KOPT-K1 (cell line): ENCODE measurements around the gene KITLG.
"Not testable (repeated sequence)": the region's sequence is repeated elsewhere in the genome, so short reads cannot be mapped to it uniquely, and the experiment has no call there.

Experiments used
- H3K27ac ChIP-seq: fragments of 200-600 bp; sonication (generic); 2 replicates; pipeline ENCODE4 v1.5.1; 2016; ENCODE audit warnings: antibody characterized with exemption, mild to moderate bottlenecking, low read depth, low read length; ENCODE audit not compliant: poor library complexity, severe bottlenecking
- H3K36me3 ChIP-seq: fragments of 200-600 bp; sonication (generic); 2 replicates; pipeline ENCODE4 v1.5.1; 2017; ENCODE audit warnings: antibody characterized with exemption, mild to moderate bottlenecking, low read length, moderate library complexity; ENCODE audit not compliant: insufficient read depth
- H3K9me3 ChIP-seq: fragments of 200-600 bp; sonication (generic); 2 replicates; pipeline ENCODE4 v1.5.1; 2017; ENCODE audit warnings: antibody characterized with exemption, low read length, mild to moderate bottlenecking; ENCODE audit not compliant: insufficient read depth, poor library complexity, severe bottlenecking

Gene KITLG

DNA sequence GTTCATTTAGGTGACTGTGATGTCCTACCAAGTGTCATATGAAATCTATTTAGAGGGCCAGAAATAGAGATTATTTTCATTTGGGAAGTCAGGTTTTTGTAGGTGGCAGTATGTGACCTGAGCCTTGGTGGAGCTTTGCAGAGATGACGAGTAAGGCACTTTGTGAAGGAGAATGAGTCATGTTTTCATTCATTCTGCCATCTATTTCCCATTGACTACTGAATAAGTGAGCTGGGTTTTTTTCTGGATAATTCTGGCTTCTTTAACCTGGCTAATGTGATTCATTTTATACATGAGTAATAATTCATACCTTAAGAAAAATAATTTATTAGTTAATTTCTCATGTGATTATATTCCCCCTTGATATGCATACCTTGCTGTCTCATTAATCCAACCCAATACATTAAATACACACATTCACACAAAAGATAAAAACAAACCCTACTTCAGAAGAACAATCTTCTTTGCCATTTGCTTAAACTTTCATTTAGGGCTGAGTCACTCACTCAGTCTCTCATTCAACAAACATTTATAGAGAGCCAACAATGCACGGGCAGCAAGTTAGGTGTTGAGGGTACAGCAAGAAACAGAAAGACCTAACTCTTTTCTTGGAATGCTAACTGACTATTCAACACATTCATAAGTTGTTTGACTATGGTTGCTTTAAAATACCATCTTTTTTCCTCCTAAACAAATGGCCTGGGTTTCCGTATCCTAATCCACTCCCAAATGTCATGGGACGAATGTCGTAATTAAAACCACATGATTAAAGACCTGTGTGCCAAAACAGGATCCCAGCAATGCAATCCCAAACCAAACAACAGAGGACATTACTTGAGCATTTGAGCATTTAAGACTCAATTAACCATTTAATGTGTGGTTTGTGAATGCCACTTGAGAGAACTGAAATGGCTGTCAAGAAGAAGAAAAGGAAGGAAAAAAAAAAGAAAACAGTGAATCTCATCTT lies 78.0 kb downstream of the KITLG start:
- Histone ChIP-seq H3K27ac (no peak overlapping the region), H3K9me3 (no peaks in the 10 kb centered on the region), H3K36me3 (no peaks in the 10 kb centered on the region)

DNA sequence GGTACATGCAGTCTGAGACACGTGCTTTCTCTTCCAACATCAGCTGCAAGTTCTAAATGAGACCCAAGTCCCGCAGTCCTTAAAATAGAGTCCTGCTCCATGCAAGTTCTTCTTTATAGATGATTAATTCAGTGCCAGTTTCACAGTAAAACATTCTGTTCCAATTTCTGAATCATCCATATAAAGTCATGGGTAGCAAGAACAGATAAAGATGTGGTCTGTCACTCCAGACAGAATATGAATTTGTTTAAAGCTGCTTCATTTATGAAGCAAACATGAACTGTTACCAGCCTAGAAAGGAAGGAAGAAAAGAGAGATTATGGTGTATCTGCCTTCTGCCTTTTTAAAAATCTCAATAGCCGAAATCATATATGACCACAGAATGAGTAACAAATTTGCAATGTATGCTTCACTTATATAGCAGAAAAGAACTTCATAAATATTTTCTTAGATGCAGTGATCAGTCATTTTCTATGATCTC lies 83.3 kb downstream of the KITLG start:
- no peaks in the 10 kb centered on the region for H3K36me3 ChIP-seq
- H3K27ac ChIP-seq: no peak overlapping the region

DNA sequence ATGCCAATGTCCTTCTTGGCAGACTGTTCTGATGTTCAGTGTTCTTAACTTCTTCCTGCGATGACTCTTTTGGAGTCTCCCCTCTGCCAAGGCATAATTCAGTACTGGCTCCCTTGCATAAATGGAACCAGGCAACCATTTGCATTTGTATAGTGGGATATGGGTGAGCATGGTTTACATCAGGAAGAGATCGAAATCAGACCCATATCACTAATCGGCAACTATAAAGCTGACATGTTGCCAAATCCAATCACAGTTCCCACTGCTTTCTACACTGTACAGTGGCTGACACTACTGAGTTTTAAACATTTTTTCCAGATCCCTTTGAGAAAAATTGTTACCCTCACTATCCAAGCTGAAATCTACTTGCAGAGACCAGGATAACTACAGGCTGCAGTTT lies 83.8 kb downstream of the KITLG start:
- Histone ChIP-seq H3K27ac (no peak overlapping the region), H3K36me3 (no peaks in the 10 kb centered on the region), H3K9me3 (no peaks in the 10 kb centered on the region)

More for the DNA sequence above, 83.3 kb downstream of the KITLG start:
- H3K9me3 ChIP-seq: no peaks in the 10 kb centered on the region

DNA sequence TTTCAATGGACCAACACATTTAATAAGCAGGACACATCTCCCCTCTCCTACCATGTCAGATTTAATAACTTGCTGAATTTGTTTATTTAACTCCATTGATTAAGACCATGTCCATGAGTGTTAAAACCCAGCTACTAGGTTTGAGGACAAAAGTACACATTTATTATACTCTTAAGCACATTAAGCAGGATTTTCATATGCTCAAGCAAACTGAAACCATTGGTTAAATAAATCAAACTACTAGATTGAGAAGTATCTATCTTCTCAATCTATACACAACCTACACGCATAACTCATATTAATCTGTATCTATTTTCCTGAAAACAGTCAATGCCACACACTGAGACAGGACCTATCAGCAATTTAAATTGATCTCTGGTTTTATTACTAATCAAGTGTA lies 85.2 kb downstream of the KITLG start:
- H3K27ac ChIP-seq: no peak overlapping the region
- no peaks in the 10 kb centered on the region for H3K36me3 ChIP-seq

DNA sequence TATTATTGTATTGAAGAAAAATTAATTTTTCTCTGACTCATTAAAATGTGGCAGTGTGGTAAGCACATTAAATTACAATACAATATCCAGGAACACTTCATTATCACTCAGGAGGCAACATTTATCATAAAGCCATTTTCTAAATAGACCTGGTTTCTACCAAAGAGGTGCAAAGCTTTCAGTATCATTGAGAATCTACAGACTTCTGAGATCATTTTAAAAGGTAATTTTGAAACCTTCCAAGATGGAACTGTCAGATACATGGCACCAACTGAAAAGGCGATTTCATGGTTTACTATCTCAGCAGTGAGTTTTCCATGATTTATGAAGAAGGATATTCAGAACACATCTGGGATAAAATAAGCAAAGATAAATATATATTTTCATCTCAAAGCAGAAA lies 85.8 kb downstream of the KITLG start:
- Histone ChIP-seq H3K9me3 (no peaks in the 10 kb centered on the region), H3K36me3 (no peaks in the 10 kb centered on the region), H3K27ac (no peak overlapping the region)

More for the DNA sequence above, 85.2 kb downstream of the KITLG start:
- H3K9me3 ChIP-seq: no peaks in the 10 kb centered on the region

DNA sequence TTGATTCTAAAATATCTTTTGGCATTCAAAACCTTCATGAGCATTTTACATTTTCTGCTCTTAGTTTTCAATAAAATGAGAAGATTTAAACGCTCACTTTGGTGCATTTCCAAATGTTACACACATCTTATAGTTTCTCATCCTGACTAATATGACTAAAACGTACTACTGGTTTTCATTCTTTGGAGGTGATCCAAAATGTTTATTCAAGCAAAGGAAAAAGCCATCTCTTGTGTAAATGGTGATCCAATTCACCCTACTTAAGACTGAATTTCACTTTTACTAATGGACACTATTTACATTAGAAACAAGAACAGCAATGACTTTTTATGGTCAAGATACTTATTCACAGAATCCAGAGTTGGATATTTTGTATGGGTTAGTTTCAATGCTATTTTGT lies 86.6 kb downstream of the KITLG start:
- Histone ChIP-seq H3K36me3 (no peaks in the 10 kb centered on the region), H3K27ac (no peak overlapping the region), H3K9me3 (no peaks in the 10 kb centered on the region)

DNA sequence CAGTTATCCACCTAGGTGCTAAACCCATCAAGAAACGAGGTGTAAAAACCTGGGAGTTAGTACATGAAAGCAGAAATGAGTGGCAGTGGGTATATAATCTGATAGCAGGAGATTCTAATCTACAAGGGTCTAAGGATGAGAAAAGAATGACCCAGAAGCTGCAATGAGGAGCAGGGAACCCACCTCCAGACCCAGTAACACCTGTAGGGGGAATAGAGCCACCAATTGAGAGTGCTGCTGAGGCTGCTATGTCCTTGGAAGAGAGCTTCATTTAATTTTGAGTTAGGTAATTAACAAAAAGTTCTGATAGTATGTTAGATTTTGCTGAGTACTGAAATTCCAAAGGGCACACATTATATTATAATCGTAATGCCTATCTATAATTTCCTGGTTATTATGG lies 89.8 kb downstream of the KITLG start:
- Histone ChIP-seq H3K9me3 (no peaks in the 10 kb centered on the region), H3K36me3 (no peaks in the 10 kb centered on the region), H3K27ac (no peak overlapping the region)

DNA sequence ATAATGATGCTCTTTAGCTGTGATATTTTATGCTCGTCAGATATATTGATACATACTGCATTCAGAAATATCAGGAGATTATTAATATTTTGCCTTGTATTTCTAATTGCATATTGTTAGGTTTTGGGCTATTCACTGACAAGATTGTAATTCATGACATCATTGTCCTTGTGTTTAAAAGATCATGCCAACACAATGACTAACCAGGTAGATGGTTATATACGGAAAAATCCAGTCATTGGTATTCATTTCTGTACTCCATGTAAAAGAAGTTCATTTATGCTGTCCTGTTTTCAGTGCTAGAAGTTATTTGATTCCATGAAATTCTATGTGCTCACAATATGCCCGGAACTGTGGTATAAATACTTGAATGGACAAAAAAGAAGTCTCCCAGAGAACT lies 107.5 kb downstream of the KITLG start:
- Histone ChIP-seq H3K9me3 (no peaks in the 10 kb centered on the region), H3K36me3 (no peaks in the 10 kb centered on the region), H3K27ac (no peak overlapping the region)

DNA sequence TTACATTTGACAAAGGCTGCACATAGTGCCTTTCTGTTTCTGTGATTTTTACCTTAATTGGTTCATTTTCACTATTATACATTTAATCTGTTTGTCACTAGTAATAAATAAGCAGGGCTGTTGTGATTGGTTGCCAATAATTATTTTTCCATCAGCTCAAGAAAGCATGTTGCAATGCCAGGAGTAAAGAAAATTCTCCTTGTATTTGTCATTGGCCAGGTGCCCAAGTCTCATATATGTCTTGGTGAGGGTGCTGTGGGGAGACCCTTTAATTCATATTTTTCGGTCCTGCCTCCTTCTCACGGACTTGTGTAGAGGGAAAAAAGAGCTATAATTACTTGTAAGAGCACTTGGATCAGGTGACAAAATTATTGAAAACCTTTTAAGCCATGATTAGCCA lies 108.0 kb downstream of the KITLG start:
- Histone ChIP-seq H3K27ac (no peak overlapping the region), H3K9me3 (no peaks in the 10 kb centered on the region), H3K36me3 (no peaks in the 10 kb centered on the region)

DNA sequence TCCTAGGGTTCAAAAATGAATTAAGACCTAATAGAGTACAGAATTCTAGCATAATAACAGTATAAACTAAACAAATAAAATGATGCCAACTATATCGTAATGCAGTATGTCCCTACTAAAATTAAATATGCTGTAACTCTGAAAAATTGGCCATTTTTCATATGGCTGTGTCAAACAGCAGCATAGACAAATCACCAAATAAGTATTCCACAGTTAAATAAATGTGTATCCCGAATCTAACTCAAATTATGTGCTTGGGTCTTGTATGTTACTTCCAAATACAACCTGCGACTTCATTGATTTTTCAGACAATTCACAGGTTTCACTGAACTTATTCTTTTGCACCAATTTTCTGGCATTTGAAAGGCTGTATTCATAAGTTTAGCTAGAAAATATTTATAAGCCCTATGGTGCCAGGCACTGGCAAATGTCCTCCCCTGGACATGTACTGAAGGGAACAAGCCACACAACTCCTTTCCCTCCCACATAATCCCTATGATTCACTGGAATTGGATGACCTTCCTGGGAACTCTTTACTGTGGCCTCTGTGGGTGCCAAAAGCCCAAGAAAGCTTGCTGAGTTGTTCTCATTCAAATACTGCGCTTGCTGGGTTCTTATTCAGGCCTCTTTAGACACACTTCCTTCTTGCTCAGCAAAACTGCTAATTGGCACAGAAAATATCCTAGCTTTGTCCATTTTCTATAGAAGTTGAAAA lies 108.8 kb downstream of the KITLG start:
- Histone ChIP-seq H3K36me3 (no peaks in the 10 kb centered on the region), H3K9me3 (no peaks in the 10 kb centered on the region), H3K27ac (no peak overlapping the region)

DNA sequence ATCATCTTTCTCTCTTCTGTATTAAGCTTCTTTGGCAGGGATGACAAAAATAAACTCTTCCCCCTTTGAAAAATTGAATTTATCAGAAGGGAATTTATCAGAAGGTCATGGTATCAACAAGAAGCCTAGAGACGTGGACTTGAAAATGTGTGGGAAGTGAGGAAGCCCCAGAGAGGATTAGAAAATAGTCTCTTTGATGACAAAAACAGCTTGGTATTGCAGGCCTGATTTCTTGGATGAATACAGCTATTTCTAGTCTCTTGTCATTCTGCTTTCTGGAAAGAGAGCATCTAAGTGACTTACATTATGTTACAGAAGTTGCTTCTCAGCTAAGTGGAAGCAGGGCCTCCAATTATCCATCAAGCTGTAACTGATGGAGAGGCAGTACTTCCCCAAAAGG lies 111.1 kb downstream of the KITLG start:
- no peak overlapping the region for H3K27ac ChIP-seq
- no peaks in the 10 kb centered on the region for H3K36me3 ChIP-seq
- no peaks in the 10 kb centered on the region for H3K9me3 ChIP-seq

DNA sequence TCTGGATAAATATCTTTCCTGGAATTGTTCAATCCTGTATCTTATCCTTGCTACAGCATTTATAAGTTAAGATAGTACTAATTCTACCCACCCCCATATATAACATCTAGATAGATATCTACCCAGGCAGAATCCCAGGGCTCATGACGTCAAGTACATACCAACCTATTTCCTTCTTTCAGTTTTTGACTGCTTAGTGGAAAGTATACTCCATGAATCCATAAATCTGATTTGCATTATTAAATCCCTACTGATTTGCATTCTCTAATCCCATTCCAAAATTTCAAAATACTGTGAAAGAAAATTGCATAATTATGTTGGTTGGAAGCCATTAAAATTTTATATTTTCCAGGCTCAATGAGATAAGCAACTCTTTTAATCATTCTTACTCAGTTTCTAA lies 111.7 kb downstream of the KITLG start:
- Histone ChIP-seq H3K9me3 (no peaks in the 10 kb centered on the region), H3K36me3 (no peaks in the 10 kb centered on the region), H3K27ac (no peak overlapping the region)

DNA sequence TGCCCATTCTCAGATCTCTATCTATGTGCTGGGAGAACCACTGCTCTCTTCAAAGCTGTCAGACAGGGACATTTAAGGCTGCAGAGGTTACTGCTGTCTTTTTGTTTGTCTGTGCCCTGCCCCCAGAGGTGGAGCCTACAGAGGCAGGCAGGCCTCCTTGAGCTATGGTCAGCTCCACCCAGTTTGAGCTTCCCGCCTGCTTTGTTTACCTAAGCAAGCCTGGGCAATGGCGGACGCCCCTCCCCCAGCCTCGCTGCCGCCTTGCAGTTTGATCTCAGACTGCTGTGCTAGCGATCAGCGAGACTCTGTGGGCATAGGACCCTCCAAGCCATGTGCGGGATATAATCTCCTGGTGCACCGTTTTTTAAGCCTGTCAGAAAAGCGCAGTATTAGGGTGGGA lies 113.6 kb downstream of the KITLG start:
- not testable (repeated sequence) for H3K36me3 ChIP-seq

DNA sequence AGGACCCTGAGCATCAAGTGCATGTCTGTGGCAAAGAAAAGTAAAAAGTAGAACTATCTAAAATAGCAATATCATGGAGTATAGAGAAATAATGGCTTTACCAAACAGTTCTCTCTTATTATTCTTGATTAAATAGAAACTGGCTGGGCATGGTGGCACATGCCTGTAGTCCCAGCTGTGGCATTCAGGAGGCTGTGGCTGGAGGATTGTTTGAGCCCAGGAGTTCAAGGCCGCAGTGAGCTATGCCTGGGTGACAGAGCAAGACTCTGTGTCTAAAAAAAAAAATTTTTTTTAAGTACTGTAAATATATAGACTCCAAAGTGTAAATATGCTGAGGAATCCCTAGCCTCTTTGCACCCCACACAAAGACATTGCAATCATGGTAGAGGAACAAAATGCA lies 121.9 kb downstream of the KITLG start:
- Histone ChIP-seq H3K9me3 (no peaks in the 10 kb centered on the region), H3K36me3 (no peaks in the 10 kb centered on the region), H3K27ac (no peak overlapping the region)

More for the DNA sequence above, 113.6 kb downstream of the KITLG start:
- not testable (repeated sequence) for H3K27ac ChIP-seq, H3K9me3 ChIP-seq

DNA sequence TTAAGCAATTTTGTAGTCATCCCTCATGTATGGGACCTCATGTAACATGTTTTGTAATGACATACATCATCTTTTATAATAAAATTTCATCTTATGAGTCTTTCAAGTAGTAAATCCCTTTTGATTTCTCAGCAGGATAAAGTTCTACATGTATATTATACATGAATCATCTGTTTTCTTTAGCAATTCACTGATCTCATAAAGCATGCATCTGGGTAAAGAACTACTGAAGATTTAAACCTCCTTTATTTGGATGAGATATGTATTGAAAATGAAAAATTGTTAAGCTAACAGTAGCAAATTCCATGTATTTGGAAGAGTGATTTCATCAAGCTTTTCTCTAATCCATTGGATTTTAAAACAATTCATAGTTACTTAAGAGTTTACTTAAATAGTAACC lies 126.9 kb downstream of the KITLG start:
- no peak overlapping the region for H3K27ac ChIP-seq
- no peaks in the 10 kb centered on the region for H3K36me3 ChIP-seq
- H3K9me3 ChIP-seq: no peaks in the 10 kb centered on the region
